COLO668 (cell line): ENCODE measurements around the gene MDC1.
"Not testable (repeated sequence)": the region's sequence is repeated elsewhere in the genome, so short reads cannot be mapped to it uniquely, and the experiment has no call there.

Experiments
- DNase-seq: peaks from one replicate; lab custom pipeline; 2025; ENCODE audit not compliant: unreplicated experiment; lab: John Stamatoyannopoulos, UW

Gene MDC1

DNA sequence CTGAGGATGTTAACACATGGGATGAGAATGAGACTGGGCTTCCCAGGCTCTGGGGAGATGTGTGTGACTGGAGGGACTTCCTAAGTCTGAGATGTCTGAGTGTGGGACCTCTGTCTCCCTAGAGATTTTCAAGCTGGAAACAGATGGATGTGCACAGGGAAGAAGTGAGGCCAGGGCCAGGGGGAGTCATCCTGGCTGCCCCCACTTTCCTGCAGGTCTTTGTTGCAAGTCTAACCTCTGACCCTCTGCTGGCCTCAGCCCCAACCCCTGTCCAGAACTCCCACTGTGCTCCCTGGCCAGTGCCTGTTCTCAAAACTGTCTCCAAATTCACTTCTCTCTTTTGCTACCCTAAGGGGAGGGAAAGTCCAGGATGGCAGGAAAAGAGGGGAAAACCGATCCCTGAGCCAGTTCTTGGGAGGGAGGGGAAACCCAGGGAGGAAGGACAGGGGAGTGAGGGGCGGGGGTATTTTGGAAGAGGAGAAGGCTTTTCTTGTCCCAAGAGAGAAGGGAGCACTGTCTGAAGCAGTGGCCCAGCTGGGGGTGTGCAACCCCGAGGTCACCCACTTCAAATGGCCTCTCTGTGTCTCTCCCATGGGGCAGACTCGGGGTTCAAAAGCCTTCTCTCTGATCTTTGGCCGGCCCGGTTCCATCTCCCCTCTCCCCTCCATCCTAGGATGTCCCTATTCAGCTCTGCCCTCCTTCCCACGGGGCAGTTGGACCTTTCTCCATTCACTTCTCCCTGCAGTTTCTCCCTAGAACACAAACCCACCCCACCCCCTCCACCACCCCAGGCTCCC is 33.7 kb downstream of the MDC1 start:
- DNase-seq: no peak

DNA sequence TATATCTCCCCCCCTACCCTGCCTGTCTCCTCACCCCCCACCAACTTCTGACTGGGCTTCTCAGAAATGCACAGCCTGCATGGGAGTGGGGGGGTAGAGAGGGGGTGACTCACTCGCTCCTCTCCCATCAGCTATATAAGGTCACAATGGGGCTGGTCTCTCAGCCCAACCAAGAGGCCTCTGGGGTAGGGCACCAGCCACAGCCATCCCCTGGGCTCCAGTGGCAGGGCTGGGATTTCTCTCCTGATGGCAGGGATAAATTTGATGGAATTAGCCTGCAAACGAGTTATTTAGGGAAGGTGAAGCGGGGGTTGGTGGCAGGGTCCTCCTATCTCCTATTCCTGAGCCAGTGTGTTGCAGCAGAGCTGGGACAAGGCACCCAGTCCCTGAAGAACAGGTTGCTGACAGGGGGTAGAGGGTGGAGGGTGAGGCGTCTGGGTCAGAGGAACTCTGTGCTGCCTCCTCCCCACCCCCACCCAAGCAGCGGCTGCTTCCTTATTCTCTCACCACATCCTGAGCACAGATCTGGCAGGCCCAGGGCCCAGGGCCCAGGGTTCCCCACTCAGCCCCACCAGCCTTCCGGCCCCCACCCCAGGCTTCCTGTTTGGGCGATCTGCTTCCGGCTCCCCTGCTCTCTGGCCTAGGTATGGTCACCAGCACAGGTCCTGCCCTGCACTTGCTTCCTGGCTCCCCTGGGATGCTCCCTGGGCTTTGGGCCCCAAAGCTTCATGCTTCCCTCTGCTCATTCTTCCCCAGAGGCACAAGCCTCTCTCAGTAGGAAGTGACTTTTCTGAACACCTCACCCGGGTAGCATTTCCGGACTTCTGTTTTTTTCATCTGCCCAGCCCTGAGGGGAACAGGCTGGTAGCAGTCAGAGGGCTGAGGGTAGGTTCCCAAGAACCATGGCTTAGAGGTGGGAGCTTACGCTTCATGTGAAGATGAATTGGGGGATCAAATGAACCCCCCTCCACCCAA is 34.7 kb downstream of the MDC1 start:
- DNase-seq: peak; percentile 54

DNA sequence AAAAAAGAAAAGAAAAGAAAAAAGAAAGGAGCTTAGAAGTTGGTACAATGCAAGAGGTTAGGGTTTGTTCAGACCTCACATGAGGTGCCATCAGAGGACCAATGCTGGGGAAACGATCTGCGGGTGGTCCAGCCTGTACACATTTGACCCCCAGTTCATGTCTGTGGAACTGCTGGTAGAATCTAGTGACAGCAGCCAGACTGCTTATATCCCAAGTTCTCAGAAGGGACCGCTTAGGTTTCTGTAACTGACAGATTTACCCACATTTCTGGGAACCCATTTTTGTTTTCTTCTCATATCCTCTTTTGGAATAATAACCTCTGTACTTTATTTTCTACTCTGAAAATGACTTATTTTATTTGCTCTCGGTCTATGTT is 35.3 kb downstream of the MDC1 start:
- no peak for DNase-seq

DNA sequence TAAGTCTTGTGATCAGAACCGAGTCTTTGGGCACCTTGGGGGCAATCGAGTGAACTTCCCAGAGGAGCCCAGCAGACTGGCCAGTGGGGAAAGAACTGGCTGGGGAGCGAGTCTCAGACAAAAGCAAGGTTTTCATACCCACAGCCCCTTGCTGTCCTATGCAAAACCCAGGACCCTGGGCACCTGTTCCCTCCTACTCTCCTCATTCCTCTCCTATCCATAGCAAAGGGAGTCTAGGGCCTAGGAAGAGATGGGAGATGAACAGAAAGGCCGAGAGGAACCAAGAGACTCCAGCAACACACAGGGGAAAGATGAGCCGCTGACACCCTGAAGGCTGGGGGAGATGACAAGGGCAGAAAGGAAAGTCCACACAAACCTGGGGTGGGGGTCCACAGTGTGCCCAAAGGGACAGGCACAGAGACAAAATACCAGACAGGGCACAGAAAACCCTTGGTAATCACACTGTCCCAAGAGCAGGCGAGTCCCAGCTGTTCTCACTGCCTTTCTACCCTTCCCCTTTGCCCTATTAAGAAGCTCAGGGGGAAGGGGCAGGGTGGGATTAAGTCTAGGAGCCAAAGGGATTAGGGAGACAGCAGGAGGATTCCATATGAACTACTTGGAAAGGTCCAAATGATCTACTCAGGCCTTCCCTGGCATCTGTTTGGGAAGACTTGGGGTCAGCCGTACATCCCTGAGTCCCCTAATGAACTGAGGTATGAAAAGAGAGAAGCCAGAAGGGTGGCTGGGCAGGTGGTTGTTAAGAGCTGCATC is 37.1 kb downstream of the MDC1 start:
- no peak for DNase-seq

DNA sequence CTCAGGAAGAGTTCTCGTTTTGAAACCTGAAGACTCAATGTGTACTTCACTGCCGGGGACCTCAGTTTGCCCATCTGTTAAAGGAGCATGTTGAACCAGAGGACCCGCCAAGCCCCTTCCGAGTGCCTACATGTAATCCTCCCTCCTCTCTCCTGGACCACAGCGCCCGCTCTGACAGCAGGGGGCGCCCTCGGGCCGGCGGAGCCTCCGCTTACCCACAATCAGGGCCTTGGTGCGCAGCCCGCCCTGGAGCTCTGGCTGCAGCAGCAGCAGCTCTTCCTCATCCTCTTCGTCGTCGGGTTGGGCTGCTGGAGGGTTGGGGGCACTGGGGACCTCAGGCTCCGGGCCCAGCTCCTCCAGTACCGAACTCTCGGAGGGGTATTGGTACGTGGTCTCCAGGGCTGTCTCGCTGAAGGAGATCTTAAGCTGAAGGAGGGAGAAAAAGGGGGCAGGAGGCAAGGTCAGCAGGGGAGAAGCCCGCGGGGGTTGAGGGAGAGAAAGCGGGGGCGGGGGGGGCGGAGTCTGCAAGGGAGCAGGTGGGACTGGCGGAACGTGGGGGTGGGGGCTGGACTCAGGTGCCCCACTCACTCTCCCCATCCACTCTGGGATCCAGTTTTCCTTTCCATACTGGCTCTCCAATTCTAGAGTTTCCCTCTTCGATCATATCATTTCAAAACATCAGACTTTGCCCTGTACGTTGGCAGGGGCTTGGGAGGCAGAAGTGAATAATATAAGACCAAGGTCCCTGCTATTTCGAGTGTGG is 37.9 kb downstream of the MDC1 start:
- peak; percentile 73 for DNase-seq

DNA sequence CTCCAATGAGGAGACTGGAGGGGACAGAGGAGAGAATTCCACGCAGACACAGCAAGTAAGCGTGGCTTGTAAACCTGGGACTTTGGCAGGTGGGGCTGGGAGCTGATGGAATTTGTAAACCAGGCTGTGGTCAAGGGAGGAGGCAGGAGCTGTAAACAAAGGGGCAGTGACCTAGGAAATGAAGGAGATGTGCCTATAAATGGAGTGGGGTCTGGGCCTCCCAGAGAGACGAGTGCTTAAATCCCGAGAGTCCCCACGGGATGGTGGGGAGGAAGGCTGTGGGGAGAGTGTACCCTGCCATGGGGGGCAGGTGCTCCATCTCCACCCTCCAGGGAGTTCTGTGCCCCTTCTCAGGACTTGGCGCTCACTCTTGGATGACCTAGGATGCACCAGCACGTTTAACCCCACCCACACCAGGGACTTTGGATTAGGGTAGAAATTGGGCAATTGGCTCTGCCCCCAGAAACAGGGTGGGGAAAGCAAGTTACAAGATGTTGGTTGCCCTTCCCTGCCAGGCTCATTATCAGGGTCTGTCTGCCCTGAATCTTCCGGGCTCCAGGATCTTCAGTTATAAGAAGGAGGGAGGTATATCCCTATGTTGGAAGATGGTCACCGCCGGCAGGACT is 40.3 kb downstream of the MDC1 start:
- no peak for DNase-seq

DNA sequence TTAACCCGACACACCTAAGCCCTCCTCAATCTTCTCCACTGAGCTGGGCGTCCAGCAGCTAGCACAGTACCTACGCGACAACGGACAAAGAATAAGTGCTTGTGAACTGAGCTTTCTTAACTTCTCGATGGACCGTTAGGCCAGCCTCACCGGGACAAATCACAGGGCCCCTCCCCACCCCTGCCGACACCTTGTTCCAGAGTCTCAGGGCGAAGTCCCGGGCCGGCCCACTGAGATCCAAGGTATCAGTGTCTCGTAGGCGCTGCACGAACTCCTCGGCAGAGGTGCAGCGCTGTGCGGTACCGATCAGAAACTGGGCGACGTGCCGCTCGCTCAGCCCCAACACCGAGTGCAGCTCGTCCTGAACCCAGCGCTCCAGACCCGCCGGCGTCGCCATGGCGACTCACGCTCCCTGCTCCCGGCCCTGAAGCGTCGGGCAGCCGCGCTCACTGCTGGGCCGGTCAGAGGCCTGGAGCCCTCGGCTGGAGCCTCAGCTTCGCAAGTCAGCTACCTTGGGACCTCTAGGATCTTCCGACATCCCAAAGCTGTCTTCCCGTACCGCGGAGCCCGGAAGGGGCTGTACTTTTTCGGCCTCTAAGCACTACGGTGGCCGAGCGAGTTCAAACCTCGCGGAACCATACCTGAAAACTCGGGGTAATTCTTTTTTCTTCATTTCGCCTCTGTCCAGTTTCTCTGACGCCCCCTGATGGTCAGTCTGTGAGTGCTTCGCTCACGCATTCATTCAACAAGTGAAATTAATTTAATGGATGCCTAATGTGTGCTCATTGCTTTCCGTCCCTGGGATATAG is 44.4 kb downstream of the MDC1 start, which contains the start of gene DHX16:
Gene DHX16, minus strand, starts transcription at position 562 of the 809 bp plus-strand sequence. Its CDS starts 165 bp downstream, at position 397.
- peak; percentile 89 for DNase-seq

DNA sequence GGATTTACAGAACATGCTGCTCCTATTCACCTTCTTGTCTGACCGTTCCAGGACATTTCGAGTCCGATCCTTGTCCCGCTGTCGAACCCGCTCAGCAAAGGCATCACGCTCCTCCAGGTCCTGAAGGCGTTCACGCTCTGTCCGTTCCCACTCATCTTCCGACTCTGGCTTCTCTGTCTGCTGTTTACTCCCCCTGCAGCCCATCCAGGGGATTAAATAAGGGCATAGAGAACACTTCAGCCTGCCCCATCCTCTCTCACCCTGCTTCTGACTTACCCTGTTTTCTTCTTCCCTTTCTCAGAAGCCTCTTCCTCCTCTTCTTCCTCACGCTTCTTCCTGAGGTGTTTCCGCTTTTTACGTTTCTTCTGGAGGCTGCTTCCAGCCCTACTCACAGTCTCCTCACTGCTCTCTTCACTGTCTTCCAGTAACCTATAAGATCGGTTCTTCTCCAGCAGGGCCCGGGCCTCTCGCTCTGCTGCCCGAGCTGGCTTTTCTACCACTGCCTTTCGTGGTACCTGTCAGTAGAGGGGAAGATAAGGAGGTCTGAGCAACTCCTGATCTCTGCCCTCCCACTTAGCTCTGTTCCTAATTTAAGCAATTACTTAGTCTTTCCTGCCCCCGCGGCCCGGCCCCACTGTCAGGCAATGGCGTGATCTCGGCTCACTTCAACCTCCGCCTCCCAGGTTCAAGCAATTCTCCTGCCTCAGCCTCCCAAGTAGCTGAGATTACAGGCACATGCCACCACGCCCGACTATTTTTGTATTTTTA is 46.1 kb downstream of the MDC1 start:
- DNase-seq: no peak

DNA sequence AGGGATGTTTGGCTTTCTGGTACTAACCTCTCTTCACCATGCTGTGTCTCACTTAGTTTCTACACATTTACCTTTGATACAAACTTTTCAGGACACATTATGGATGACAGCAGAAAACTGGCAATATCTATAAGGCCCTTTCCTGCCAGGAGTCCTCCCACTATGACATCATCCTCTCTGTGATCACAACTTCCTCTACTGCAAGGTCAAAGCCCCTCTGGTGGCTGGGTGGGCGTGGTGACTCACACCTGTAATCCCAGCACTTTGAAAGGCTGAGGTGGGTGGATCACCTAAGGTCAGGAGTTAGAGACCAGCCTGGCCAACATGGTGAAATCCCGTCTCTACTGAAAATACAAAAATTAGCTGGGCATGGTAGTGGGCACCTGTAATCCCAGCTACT is 50.8 kb downstream of the MDC1 start:
- not testable (repeated sequence) for DNase-seq

DNA sequence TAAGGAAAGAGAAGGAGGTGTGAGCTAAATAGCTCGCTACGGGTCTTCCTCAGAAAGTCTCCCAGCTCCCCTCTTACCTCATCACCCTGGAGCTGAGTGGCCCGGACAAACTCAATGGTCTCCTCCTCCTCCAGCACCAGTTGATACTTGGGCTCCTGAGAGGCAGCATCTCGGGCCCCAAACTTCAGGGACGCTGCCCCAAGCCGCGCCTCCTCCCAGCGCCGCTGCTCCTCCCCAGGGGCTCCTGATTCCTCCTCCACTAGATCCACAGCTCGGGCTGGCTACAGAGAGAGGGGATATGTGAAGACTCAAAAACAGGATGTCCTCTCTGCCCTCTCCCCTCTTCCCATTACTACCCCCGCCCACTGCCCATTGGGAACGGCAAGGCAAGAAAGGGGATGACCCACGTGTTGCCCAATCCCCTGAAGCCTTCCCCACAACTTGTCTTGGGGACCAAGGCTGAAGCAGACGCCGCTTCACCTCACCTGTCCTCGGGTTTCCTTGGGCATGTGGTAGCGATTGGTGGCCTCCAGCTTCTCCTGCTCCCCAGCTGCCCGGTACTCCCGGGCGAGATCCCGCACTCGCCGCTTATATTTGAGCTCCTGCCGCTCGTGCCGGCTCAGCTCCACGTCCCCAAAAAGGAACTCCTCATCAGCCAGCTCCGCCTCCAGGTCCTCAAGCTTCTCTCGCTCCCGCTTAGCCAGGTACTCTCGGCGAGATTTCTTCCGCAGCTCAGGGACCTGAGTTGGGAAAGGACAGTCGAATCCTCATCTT is 51.9 kb downstream of the MDC1 start:
- DNase-seq: no peak

DNA sequence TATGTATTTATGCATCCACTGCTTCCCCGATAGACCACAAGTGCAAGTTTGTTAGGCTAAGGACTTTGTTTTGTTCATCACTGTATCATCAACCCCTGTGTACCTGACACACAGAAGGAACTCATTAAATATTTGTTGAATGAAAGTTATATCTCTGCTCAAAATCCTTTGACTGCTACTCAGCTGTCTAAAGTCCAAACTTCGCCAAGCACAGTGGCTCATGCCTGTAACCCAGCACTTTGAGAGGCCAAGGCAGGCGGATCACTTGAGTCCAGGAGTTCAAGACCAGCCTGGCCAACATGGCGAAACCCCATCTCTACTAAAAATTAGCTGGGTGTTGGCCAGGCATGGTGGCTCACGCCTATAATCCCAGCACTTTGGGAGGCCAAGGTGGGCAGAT is 59.2 kb downstream of the MDC1 start:
- DNase-seq: not testable (repeated sequence)

DNA sequence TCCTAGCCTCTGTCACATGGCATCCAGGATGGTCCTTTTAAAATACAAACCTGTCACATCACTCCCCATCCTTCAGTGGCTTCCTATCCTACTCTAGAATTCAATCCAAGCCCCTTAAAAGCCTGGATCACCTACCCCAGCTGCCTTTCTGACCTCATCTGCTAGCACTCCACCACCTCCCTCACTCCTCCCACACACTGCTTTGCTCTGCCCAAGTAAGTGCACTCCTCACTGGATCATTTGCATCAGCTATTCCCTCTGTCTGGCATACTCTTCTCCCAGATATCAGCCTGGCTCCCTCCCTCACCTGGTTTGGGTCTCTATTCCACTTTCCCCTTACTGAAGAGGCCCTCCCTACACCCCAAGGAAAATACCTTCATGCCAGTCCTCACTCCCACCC is 59.6 kb downstream of the MDC1 start:
- no peak for DNase-seq

DNA sequence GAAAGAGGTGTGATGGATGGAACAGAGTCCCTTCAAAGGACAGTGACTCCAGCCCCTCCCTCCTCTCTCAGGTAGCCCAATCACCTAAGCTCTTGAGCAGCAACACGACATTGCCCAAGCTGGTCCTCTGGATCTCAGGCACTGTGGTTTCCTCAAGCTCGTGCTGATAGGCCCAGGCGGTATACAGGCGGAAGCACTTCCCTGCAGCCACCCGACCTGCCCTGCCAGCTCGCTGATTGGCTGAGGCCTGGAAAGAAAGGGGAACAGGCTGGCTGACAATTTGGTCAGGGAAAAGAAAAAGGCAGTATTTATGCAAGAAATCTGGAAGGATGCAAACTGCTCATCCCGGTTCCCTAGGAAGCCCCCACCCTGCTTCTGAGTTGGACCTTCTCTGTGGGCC is 60.6 kb downstream of the MDC1 start:
- no peak for DNase-seq

DNA sequence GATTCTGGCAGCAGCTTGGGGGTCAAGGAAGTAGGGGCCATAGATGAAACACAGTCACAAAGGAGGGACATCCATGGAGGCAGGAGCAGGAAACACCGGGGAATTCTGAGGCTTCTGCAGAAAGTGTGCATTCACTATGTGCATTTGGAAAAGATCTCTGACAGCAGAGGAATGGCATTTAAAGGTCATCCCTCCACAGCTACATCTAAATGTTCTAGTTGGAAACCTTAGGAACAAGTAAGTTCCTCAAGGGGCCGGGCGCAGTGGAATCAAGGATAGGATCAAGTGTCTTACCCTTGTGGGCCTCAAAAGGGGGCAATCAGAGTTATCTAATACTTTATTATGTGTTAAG is 61.4 kb downstream of the MDC1 start:
- DNase-seq: no peak

DNA sequence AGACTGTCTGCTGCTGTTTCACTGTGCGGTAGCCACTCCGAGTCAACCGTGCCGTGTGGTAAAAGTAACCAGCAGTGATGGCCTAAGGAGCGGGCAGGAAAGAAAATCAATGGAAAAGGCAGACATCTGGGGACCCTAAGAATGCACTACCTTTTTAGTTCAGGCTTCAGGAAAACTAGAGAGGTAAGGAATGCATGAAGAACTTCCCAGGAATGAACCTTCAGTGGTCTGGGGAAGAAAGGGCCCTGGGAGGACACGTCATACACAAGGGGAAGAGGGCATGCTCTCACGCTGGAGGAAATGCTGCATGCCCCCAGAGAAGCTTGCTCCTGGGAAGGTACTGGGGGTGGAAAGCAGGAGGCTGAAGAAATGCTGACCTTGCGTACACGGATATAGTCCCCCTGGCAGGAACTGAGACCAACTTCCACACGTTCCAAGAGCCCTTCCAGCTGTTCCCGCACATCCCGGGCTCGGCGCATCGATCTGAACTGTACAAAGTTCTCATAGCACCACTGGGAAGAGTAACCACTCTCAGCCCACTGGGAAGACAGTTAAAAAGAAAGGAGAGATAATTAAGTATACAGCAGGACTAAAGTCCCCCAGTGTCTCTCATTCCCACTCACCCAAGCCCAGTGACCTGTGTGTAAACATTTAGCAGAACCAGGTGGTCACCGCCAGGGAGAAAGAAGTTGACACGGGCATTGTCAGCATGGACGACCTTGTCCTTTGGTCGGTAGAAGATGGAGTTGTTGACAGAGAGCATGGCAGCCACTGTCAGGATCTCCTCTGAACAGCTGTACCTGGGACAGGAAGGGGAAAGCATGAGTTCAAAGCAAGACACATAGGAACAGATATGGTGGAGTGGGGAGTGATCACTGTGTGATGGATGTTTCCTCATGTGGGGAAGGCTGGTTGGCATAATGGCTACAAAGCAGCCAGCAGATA is 62.0 kb downstream of the MDC1 start:
- no peak for DNase-seq

DNA sequence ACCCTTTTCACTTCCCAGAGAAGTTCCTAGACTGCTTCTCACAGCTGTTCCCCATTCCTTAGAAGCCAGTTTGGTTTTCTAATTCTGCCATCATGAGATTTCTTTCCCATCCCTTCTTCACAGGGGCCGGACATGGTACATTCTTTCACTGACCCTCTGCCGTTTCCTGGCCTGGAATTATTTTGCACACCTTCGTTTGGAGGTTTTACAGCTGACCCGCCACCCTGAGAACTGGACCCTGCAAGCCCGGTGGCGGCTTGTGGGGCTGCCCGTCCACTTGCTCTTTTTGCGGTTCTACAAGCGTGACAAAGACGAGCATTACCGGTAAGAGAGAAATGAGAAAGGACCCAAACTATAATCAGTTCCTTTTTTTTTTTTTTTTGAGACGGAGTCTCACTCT is 65.9 kb downstream of the MDC1 start:
- no peak for DNase-seq
